OCI-LY1 (cell line): ENCODE data around the gene COL11A2.
"Not testable (repeated sequence)": the region's sequence is repeated elsewhere in the genome, so short reads cannot be mapped to it uniquely, and the experiment has no call there.

Source experiments
- H2AFZ ChIP-seq: fragments of 200-600 bp; sonication (generic), shearing (Covaris generic); 2 replicates; pipeline ENCODE4 v1.6.0; 2014; ENCODE audit warnings: antibody characterized with exemption, mild to moderate bottlenecking, low read length
- H3F3A ChIP-seq: fragments of 200-600 bp; sonication (generic), shearing (Covaris generic); 2 replicates; pipeline ENCODE4 v1.6.0; 2014; ENCODE audit warnings: mild to moderate bottlenecking, antibody characterized with exemption, low read length, moderate library complexity; ENCODE audit not compliant: insufficient read depth
- H3K27ac ChIP-seq: fragments of 200-600 bp; sonication (generic); 2 replicates; pipeline ENCODE4 v1.5.1; 2014; ENCODE audit warnings: low read length, mixed run types, mild to moderate bottlenecking, low read depth; ENCODE audit not compliant: poor library complexity, severe bottlenecking
- H3K27me3 ChIP-seq: fragments of 200-600 bp; sonication (generic); 2 replicates; pipeline ENCODE4 v1.6.0; 2014; ENCODE audit warnings: antibody characterized with exemption, mild to moderate bottlenecking, low read length, moderate library complexity; ENCODE audit not compliant: insufficient read depth
- H3K36me3 ChIP-seq: fragments of 200-600 bp; sonication (generic); 2 replicates; pipeline ENCODE4 v1.6.1; 2014; ENCODE audit warnings: mild to moderate bottlenecking, antibody characterized with exemption, low read length, moderate library complexity, mixed read lengths; ENCODE audit not compliant: insufficient read depth
- H3K4me1 ChIP-seq: fragments of 200-600 bp; sonication (generic); 2 replicates; pipeline ENCODE4 v1.5.1; 2014; ENCODE audit warnings: mild to moderate bottlenecking, low read length, moderate library complexity; ENCODE audit not compliant: insufficient read depth, severe bottlenecking
- H3K4me2 ChIP-seq: fragments of 200-600 bp; sonication (generic), shearing (Covaris generic); 2 replicates; pipeline ENCODE4 v1.6.1; 2014; ENCODE audit warnings: low read length
- H3K4me3 ChIP-seq: fragments of 200-600 bp; sonication (generic); 2 replicates; pipeline ENCODE4 v1.5.1; 2014; ENCODE audit warnings: low read length, low read depth, mild to moderate bottlenecking, mixed read lengths; ENCODE audit not compliant: poor library complexity, severe bottlenecking
- H3K79me2 ChIP-seq: fragments of 200-600 bp; shearing (Covaris generic); 2 replicates; pipeline ENCODE4 v1.6.1; 2016; ENCODE audit warnings: mixed run types, low read length, mixed read lengths; ENCODE audit not compliant: insufficient read depth
- H3K9ac ChIP-seq: fragments of 200-600 bp; sonication (generic), shearing (Covaris generic); 2 replicates; pipeline ENCODE4 v1.6.1; 2014; ENCODE audit warnings: mild to moderate bottlenecking, low read length, mixed read lengths
- H3K9me2 ChIP-seq: fragments of 200-600 bp; sonication (generic), shearing (Covaris generic); 2 replicates; pipeline ENCODE4 v1.6.1; 2014; ENCODE audit warnings: low read depth, mild to moderate bottlenecking, low read length, mixed read lengths
- H3K9me3 ChIP-seq: fragments of 200-600 bp; shearing (Covaris generic); 2 replicates; pipeline ENCODE4 v1.6.1; 2014; ENCODE audit warnings: low read length, mixed read lengths
- H4K20me1 ChIP-seq: fragments of 200-600 bp; sonication (generic), shearing (Covaris generic); 2 replicates; pipeline ENCODE4 v1.6.0; 2016; ENCODE audit warnings: mild to moderate bottlenecking, low read length; ENCODE audit not compliant: insufficient read depth
- CTCF ChIP-seq: fragments of 200-600 bp; sonication (generic), shearing (Covaris generic); IDR thresholded peaks from 2 replicates; pipeline ENCODE4 v1.5.1; 2017; ENCODE audit warnings: mild to moderate bottlenecking, antibody characterized with exemption, low read length, moderate library complexity, mixed read lengths
- EZH2 ChIP-seq: fragments of 200-600 bp; sonication (generic), shearing (Covaris generic); IDR thresholded peaks from 2 replicates; pipeline ENCODE4 v1.8.0; 2017; ENCODE audit warnings: borderline replicate concordance, mixed run types, mild to moderate bottlenecking, antibody characterized with exemption, low read length, moderate library complexity, mixed read lengths

The COL11A2 gene

GRCh38 chr6:33236852-33237251 lies 44.6 kb upstream of the COL11A2 start:
- Histone ChIP-seq H3K36me3 (no peaks in the 10 kb centered on the region), H3K79me2 (no peaks in the 10 kb centered on the region), H3K9me3 (no peaks in the 10 kb centered on the region), H3K4me2 (no peak overlapping the region), H3K9me2 (no peaks in the 10 kb centered on the region), H3K4me1 (no peaks in the 10 kb centered on the region), H3F3A (no peaks in the 10 kb centered on the region), H4K20me1 (no peaks in the 10 kb centered on the region), H3K27me3 (peaks cover 4% of the 10 kb centered on the region; the same call in 1 of the 2 replicates), H3K27ac (no peak overlapping the region), H3K4me3 (no peak overlapping the region), H3K9ac (no peak overlapping the region), H2AFZ (no peak overlapping the region)
- TF ChIP-seq EZH2 = no peak
- TF ChIP-seq CTCF = no peak

- no peaks in the 10 kb centered on the region for H4K20me1 ChIP-seq
- TF ChIP-seq EZH2 = no peak
- no peak for TF ChIP-seq CTCF
- H3K4me2 ChIP-seq = no peak overlapping the region
- H3F3A ChIP-seq = no peaks in the 10 kb centered on the region
- H3K27ac ChIP-seq = no peak overlapping the region
- no peaks in the 10 kb centered on the region for H3K4me1 ChIP-seq
- peaks cover 4% of the 10 kb centered on the region; the same call in 1 of the 2 replicates for H3K27me3 ChIP-seq
- no peaks in the 10 kb centered on the region for H3K79me2 ChIP-seq
- H3K9me3 ChIP-seq = no peaks in the 10 kb centered on the region
- H3K9me2 ChIP-seq = no peaks in the 10 kb centered on the region
- H3K36me3 ChIP-seq = no peaks in the 10 kb centered on the region
- H2AFZ ChIP-seq = no peak overlapping the region
- no peak overlapping the region for H3K9ac ChIP-seq
- no peak overlapping the region for H3K4me3 ChIP-seq
Observed at GRCh38 chr6:33236328-33236727, 44.1 kb upstream of the COL11A2 start.

- H3K9me2 ChIP-seq = no peaks in the 10 kb centered on the region
- no peak overlapping the region for H3K27ac ChIP-seq
- no peaks in the 10 kb centered on the region for H3K79me2 ChIP-seq
- H3F3A ChIP-seq = no peaks in the 10 kb centered on the region
- H3K4me2 ChIP-seq = no peak overlapping the region
- no peak overlapping the region for H3K4me3 ChIP-seq
- no peaks in the 10 kb centered on the region for H4K20me1 ChIP-seq
- no peak overlapping the region for H3K9ac ChIP-seq
- H3K27me3 ChIP-seq = peaks cover 4% of the 10 kb centered on the region; the same call in 1 of the 2 replicates
- H3K4me1 ChIP-seq = no peaks in the 10 kb centered on the region
- H3K9me3 ChIP-seq = no peaks in the 10 kb centered on the region
- TF ChIP-seq CTCF (no peak), EZH2 (no peak)
- H2AFZ ChIP-seq = no peak overlapping the region
- no peaks in the 10 kb centered on the region for H3K36me3 ChIP-seq
Observed at GRCh38 chr6:33235221-33235634, 43.0 kb upstream of the COL11A2 start.

GRCh38 chr6:33226503-33227120 lies 34.3 kb upstream of the COL11A2 start:
- H3K79me2 ChIP-seq, H2AFZ ChIP-seq, H3K4me1 ChIP-seq, H3K9ac ChIP-seq, H3K4me3 ChIP-seq, H3K27me3 ChIP-seq, H3F3A ChIP-seq, H3K36me3 ChIP-seq, H4K20me1 ChIP-seq, H3K9me3 ChIP-seq, H3K9me2 ChIP-seq, H3K27ac ChIP-seq, H3K4me2 ChIP-seq: not testable (repeated sequence)
